Measurements from ENCODE around the gene ATG5.
"Not testable (repeated sequence)": the region's sequence is repeated elsewhere in the genome, so short reads cannot be mapped to it uniquely, and the experiment has no call there.

ATG5 gene

GRCh38 chr6:106309766-106310373 is 15.7 kb downstream of the ATG5 start:
- no peak for DNase-seq

- no peak for DNase-seq
Measured at GRCh38 chr6:106308985-106309384, 16.6 kb downstream of the ATG5 start.

GRCh38 chr6:106305740-106306139 is 19.8 kb downstream of the ATG5 start:
- no peak for DNase-seq

- DNase-seq = peak; percentile 1
Measured at GRCh38 chr6:106300944-106301343, 24.6 kb downstream of the ATG5 start.

- no peak for DNase-seq
Measured at GRCh38 chr6:106300020-106300780, 25.4 kb downstream of the ATG5 start.

GRCh38 chr6:106293116-106293515 is 32.4 kb downstream of the ATG5 start:
- DNase-seq = no peak

- DNase-seq = no peak
Measured at GRCh38 chr6:106290954-106291353, 34.6 kb downstream of the ATG5 start.

GRCh38 chr6:106290032-106290431 is 35.5 kb downstream of the ATG5 start:
- no peak for DNase-seq

GRCh38 chr6:106287215-106287614 is 38.3 kb downstream of the ATG5 start:
- DNase-seq = no peak

- no peak for DNase-seq
Measured at GRCh38 chr6:106286746-106287145, 38.8 kb downstream of the ATG5 start.

- DNase-seq = no peak
Measured at GRCh38 chr6:106283481-106283880, 42.1 kb downstream of the ATG5 start.

- DNase-seq = no peak
Measured at GRCh38 chr6:106281661-106282060, 43.9 kb downstream of the ATG5 start.

GRCh38 chr6:106281088-106281487 is 44.5 kb downstream of the ATG5 start:
- no peak for DNase-seq

GRCh38 chr6:106279179-106279578 is 46.4 kb downstream of the ATG5 start:
- DNase-seq = no peak

GRCh38 chr6:106275692-106276091 is 49.9 kb downstream of the ATG5 start:
- no peak for DNase-seq

- DNase-seq = no peak
Measured at GRCh38 chr6:106273087-106273486, 52.5 kb downstream of the ATG5 start.

GRCh38 chr6:106272287-106272686 is 53.3 kb downstream of the ATG5 start:
- no peak for DNase-seq

- DNase-seq = no peak
Measured at GRCh38 chr6:106270414-106270813, 55.1 kb downstream of the ATG5 start.

- not testable (repeated sequence) for DNase-seq
Measured at GRCh38 chr6:106269268-106269919, 56.2 kb downstream of the ATG5 start.

- DNase-seq = not testable (repeated sequence)
Measured at GRCh38 chr6:106268500-106268899, 57.1 kb downstream of the ATG5 start.

- DNase-seq = not testable (repeated sequence)
Measured at GRCh38 chr6:106264433-106264832, 61.1 kb downstream of the ATG5 start.

GRCh38 chr6:106259748-106260147 is 65.8 kb downstream of the ATG5 start:
- not testable (repeated sequence) for DNase-seq

GRCh38 chr6:106258726-106259125 is 66.8 kb downstream of the ATG5 start:
- no peak for DNase-seq

GRCh38 chr6:106257195-106257594 is 68.4 kb downstream of the ATG5 start:
- DNase-seq = no peak
